ENCODE data around the gene MTAP.

GRCh38 chr9:21890696-21891095 lies 88.3 kb downstream of the MTAP start:
- TF ChIP-seq CTCF (conservative IDR thresholded peaks at IDR 0.05): no peak
- no peak for TF ChIP-seq ZFX (IDR thresholded peaks at IDR 0.05)
